ENCODE measurements around the gene NR2C2. TPM values are rescaled to one million over a fixed set of nuclear protein-coding genes. Genes with fewer than 3 reads are reported as not detected.

NR2C2 gene
- total RNA-seq, 1 donor from 2014 or later, result 55.0 TPM

GRCh38 chr3:15091575-15091974 is 144.2 kb downstream of the NR2C2 start:
- Mint-ChIP-seq H3K9me3 (no peaks in the 10 kb centered on the region), H3K27me3 (no peaks in the 10 kb centered on the region), H3K4me3 (no peak overlapping the region), H3K36me3 (ENCODE audit: low read depth) (peaks cover 69% of the 10 kb centered on the region), H3K4me1 (peaks cover 2% of the 10 kb centered on the region), H3K27ac (no peak overlapping the region)
- TF ChIP-seq CTCF (IDR thresholded peaks at IDR 0.05), result no peak
- intact Hi-C loops (cut with micrococcal nuclease), result no loop called here
- ATAC-seq (ENCODE audit: low read depth), result no peak
- POLR2A ChIA-PET, result interaction anchor here (0.6 kb wide), 1 partner anchor 257 kb away, joined by 4 read pairs; no protein-coding TSS in a partner anchor
- DNase-seq, result no peak
- CTCF ChIA-PET, result no interaction called here

- Mint-ChIP-seq H3K36me3 (ENCODE audit: low read depth) (peaks cover 60% of the 10 kb centered on the region), H3K4me3 (no peak overlapping the region), H3K27me3 (no peaks in the 10 kb centered on the region), H3K27ac (no peak overlapping the region), H3K9me3 (no peaks in the 10 kb centered on the region), H3K4me1 (peaks cover 7% of the 10 kb centered on the region)
- ATAC-seq (ENCODE audit: low read depth) (no peak), DNase-seq (no peak)
- CTCF ChIA-PET, result no interaction called here
- no peak for TF ChIP-seq CTCF (IDR thresholded peaks at IDR 0.05)
- intact Hi-C loops (cut with micrococcal nuclease), result no loop called here
- POLR2A ChIA-PET, result no interaction called here
Measured at GRCh38 chr3:15092686-15093085, 145.3 kb downstream of the NR2C2 start.

- Mint-ChIP-seq H3K9me3 (no peaks in the 10 kb centered on the region), H3K4me1 (peaks cover 21% of the 10 kb centered on the region), H3K27me3 (no peaks in the 10 kb centered on the region), H3K4me3 (no peak overlapping the region), H3K36me3 (ENCODE audit: low read depth) (peaks cover 68% of the 10 kb centered on the region), H3K27ac (no peak overlapping the region)
- ChIA-PET CTCF (no interaction called here), POLR2A (interaction anchor here (1.1 kb wide), 1 partner anchor 44 kb away, joined by 5 read pairs; no protein-coding TSS in a partner anchor)
- intact Hi-C loops (cut with micrococcal nuclease), result no loop called here
- ATAC-seq (ENCODE audit: low read depth) (no peak), DNase-seq (no peak)
- no peak for TF ChIP-seq CTCF (IDR thresholded peaks at IDR 0.05)
Measured at GRCh38 chr3:15094187-15094875, 146.9 kb downstream of the NR2C2 start.

- peaks cover 27% of the 10 kb centered on the region for H3K4me1 Mint-ChIP-seq
- H3K36me3 Mint-ChIP-seq (ENCODE audit: low read depth), result peaks cover 54% of the 10 kb centered on the region
- H3K4me3 Mint-ChIP-seq, result no peak overlapping the region
- ATAC-seq (ENCODE audit: low read depth) (no peak), DNase-seq (no peak)
- CTCF ChIA-PET, result interaction anchor here (1.2 kb wide), 1 partner anchor 13 kb away, joined by 3 read pairs; no protein-coding TSS in a partner anchor
- H3K27ac Mint-ChIP-seq, result no peak overlapping the region
- intact Hi-C loops (cut with micrococcal nuclease), result no loop called here
- no peaks in the 10 kb centered on the region for H3K9me3 Mint-ChIP-seq
- TF ChIP-seq CTCF (IDR thresholded peaks at IDR 0.05), result no peak
- POLR2A ChIA-PET, result interaction anchor here (6.2 kb wide), 1 partner anchor 31 kb away, joined by 51 read pairs; the partner anchor contains the start of gene MRPS25
- no peaks in the 10 kb centered on the region for H3K27me3 Mint-ChIP-seq
Measured at GRCh38 chr3:15096046-15096445, 148.7 kb downstream of the NR2C2 start.

GRCh38 chr3:15097891-15098290 is 150.5 kb downstream of the NR2C2 start:
- ChIA-PET CTCF (interaction anchor here (1.6 kb wide), 1 partner anchor 10 kb away, joined by 6 read pairs; no protein-coding TSS in a partner anchor), POLR2A (interaction anchor here (1.0 to 6.2 kb wide), 10 partner anchors 8 to 1167 kb away, joined by 3 to 51 read pairs (median 8); partner anchors contain the start of genes CAPN7, DPH3, MRPS25 and NR2C2)
- peaks cover 48% of the 10 kb centered on the region for H3K36me3 Mint-ChIP-seq (ENCODE audit: low read depth)
- peaks cover 7% of the 10 kb centered on the region for H3K27me3 Mint-ChIP-seq
- H3K27ac Mint-ChIP-seq, result peak overlapping the region; percentile 89
- H3K9me3 Mint-ChIP-seq, result no peaks in the 10 kb centered on the region
- peak overlapping the region; percentile 96 for H3K4me3 Mint-ChIP-seq
- intact Hi-C loops (cut with micrococcal nuclease), result loop anchor here (1.0 to 2.0 kb wide), 4 partner anchors 48 to 503 kb away; partner anchors contain the start of genes BTD, EAF1, HACL1 and METTL6
- DNase-seq, result peak; percentile 24
- ATAC-seq (ENCODE audit: low read depth), result peak; percentile 19
- peaks cover 27% of the 10 kb centered on the region for H3K4me1 Mint-ChIP-seq
- no peak for TF ChIP-seq CTCF (IDR thresholded peaks at IDR 0.05)

Data from activated B cell treated with CpG ODN at 0.5 μM for 24 hours (primary cell).